ENCODE measurements around the gene ITGB5.

The ITGB5 gene

GRCh38 chr3:124823206-124823605, 64.0 kb downstream of the ITGB5 start:
- TF ChIP-seq CTCF (IDR thresholded peaks at IDR 0.05): no peak

GRCh38 chr3:124821356-124821755, 65.8 kb downstream of the ITGB5 start:
- no peak for TF ChIP-seq CTCF (IDR thresholded peaks at IDR 0.05)

- no peak for TF ChIP-seq CTCF (IDR thresholded peaks at IDR 0.05)
These were observed 68.6 kb downstream of the ITGB5 start for GRCh38 chr3:124818398-124819091.

- TF ChIP-seq CTCF (IDR thresholded peaks at IDR 0.05): no peak
These were observed 70.1 kb downstream of the ITGB5 start for GRCh38 chr3:124817079-124817478.

GRCh38 chr3:124816206-124816605, 71.0 kb downstream of the ITGB5 start:
- TF ChIP-seq CTCF (IDR thresholded peaks at IDR 0.05): no peak

- no peak for TF ChIP-seq CTCF (IDR thresholded peaks at IDR 0.05)
These were observed 71.4 kb downstream of the ITGB5 start for GRCh38 chr3:124815781-124816180.

- no peak for TF ChIP-seq CTCF (IDR thresholded peaks at IDR 0.05)
These were observed 72.3 kb downstream of the ITGB5 start for GRCh38 chr3:124814620-124815421.

All from LNCAP (cell line).